ENCODE results near the gene KCNE4.

Gene KCNE4

GRCh38 chr2:223053484-223054192 is 1.6 kb downstream of the KCNE4 start:
- TF ChIP-seq EZH2phosphoT487 (IDR thresholded peaks at IDR 0.05; ENCODE audit: borderline replicate concordance, low read length), result no peak
- no peak for TF ChIP-seq CTCF (IDR thresholded peaks at IDR 0.05; ENCODE audit: low read depth, low read length, poor library complexity, severe bottlenecking)
- H3K36me3 ChIP-seq (ENCODE audit: control insufficient read depth, low read length), result no peaks in the 10 kb centered on the region
- no peak overlapping the region for H3K4me3 ChIP-seq (ENCODE audit: low read length)
- H3K79me2 ChIP-seq (ENCODE audit: control insufficient read depth, low read length), result no peaks in the 10 kb centered on the region
- no peaks in the 10 kb centered on the region for H3K9me2 ChIP-seq (replicated peaks; ENCODE audit: control insufficient read depth, low read length)
- no peaks in the 10 kb centered on the region for H3F3A ChIP-seq (ENCODE audit: control insufficient read depth, insufficient read depth)
- H3K4me1 ChIP-seq (ENCODE audit: control insufficient read depth, low read length), result no peaks in the 10 kb centered on the region
- H4K20me1 ChIP-seq (ENCODE audit: control insufficient read depth, insufficient read depth, low read depth, low read length), result no peaks in the 10 kb centered on the region
- no peak overlapping the region for H3K4me2 ChIP-seq (ENCODE audit: low read length)
- no peaks in the 10 kb centered on the region for H3K9me3 ChIP-seq (ENCODE audit: control insufficient read depth, insufficient read depth, low read length)
- H3K27ac ChIP-seq (ENCODE audit: low read depth, low read length), result no peak overlapping the region
- no peaks in the 10 kb centered on the region for H3K27me3 ChIP-seq (ENCODE audit: control insufficient read depth, low read length)

GRCh38 chr2:223054193-223054781 is 2.3 kb downstream of the KCNE4 start:
- no peaks in the 10 kb centered on the region for H3F3A ChIP-seq (ENCODE audit: control insufficient read depth, insufficient read depth)
- no peaks in the 10 kb centered on the region for H3K36me3 ChIP-seq (ENCODE audit: control insufficient read depth, low read length)
- H3K27ac ChIP-seq (ENCODE audit: low read depth, low read length), result no peak overlapping the region
- H3K9me3 ChIP-seq (ENCODE audit: control insufficient read depth, insufficient read depth, low read length), result no peaks in the 10 kb centered on the region
- H3K4me2 ChIP-seq (ENCODE audit: low read length), result no peak overlapping the region
- no peak overlapping the region for H3K4me3 ChIP-seq (ENCODE audit: low read length)
- no peaks in the 10 kb centered on the region for H3K27me3 ChIP-seq (ENCODE audit: control insufficient read depth, low read length)
- H4K20me1 ChIP-seq (ENCODE audit: control insufficient read depth, insufficient read depth, low read depth, low read length), result no peaks in the 10 kb centered on the region
- TF ChIP-seq EZH2phosphoT487 (IDR thresholded peaks at IDR 0.05; ENCODE audit: borderline replicate concordance, low read length), result no peak
- no peak for TF ChIP-seq CTCF (IDR thresholded peaks at IDR 0.05; ENCODE audit: low read depth, low read length, poor library complexity, severe bottlenecking)
- H3K79me2 ChIP-seq (ENCODE audit: control insufficient read depth, low read length), result no peaks in the 10 kb centered on the region
- H3K4me1 ChIP-seq (ENCODE audit: control insufficient read depth, low read length), result no peaks in the 10 kb centered on the region
- H3K9me2 ChIP-seq (replicated peaks; ENCODE audit: control insufficient read depth, low read length), result no peaks in the 10 kb centered on the region

GRCh38 chr2:223055140-223055539 is 3.1 kb downstream of the KCNE4 start:
- no peaks in the 10 kb centered on the region for H3K9me3 ChIP-seq (ENCODE audit: control insufficient read depth, insufficient read depth, low read length)
- no peaks in the 10 kb centered on the region for H3K4me1 ChIP-seq (ENCODE audit: control insufficient read depth, low read length)
- no peaks in the 10 kb centered on the region for H3K36me3 ChIP-seq (ENCODE audit: control insufficient read depth, low read length)
- H3K27me3 ChIP-seq (ENCODE audit: control insufficient read depth, low read length), result no peaks in the 10 kb centered on the region
- TF ChIP-seq CTCF (IDR thresholded peaks at IDR 0.05; ENCODE audit: low read depth, low read length, poor library complexity, severe bottlenecking), result no peak
- TF ChIP-seq EZH2phosphoT487 (IDR thresholded peaks at IDR 0.05; ENCODE audit: borderline replicate concordance, low read length), result no peak
- no peaks in the 10 kb centered on the region for H3K9me2 ChIP-seq (replicated peaks; ENCODE audit: control insufficient read depth, low read length)
- H4K20me1 ChIP-seq (ENCODE audit: control insufficient read depth, insufficient read depth, low read depth, low read length), result no peaks in the 10 kb centered on the region
- no peak overlapping the region for H3K4me2 ChIP-seq (ENCODE audit: low read length)
- no peak overlapping the region for H3K27ac ChIP-seq (ENCODE audit: low read depth, low read length)
- no peaks in the 10 kb centered on the region for H3K79me2 ChIP-seq (ENCODE audit: control insufficient read depth, low read length)
- no peak overlapping the region for H3K4me3 ChIP-seq (ENCODE audit: low read length)
- no peaks in the 10 kb centered on the region for H3F3A ChIP-seq (ENCODE audit: control insufficient read depth, insufficient read depth)
